Kidney (tissue), 14 donors: ENCODE data around the gene OR2V2. TPM values are rescaled to one million over a fixed set of nuclear protein-coding genes. Genes with fewer than 3 reads are reported as not detected.

Experiments used
- DNase-seq, 5 donors: peaks; one replicate each; pipeline ENCODE4 v3.0.0-alpha.2; 2013 to 2020
- FAIRE-seq: peaks from 2 replicates; lab custom pipeline; 2012; peaks lifted over from hg19 to GRCh38; lab: Jason Lieb, UNC
- H3K27ac ChIP-seq, 2 donors: one replicate each; pipeline ENCODE4 v1.7.0; 2013; ENCODE audit warnings: low read depth in 2 of 2, low read length in 2 of 2, inconsistent platforms in 1 of 2
- H3K27me3 ChIP-seq: one replicate; pipeline ENCODE4 v1.7.1; 2013; ENCODE audit warnings: low read length, inconsistent platforms; ENCODE audit not compliant: control insufficient read depth, insufficient read depth
- H3K36me3 ChIP-seq, 3 donors: one replicate each; pipeline versions ENCODE4 v1.7.0 to v1.7.1; 2013; ENCODE audit warnings: low read length in 3 of 3, control low read depth in 1 of 3, inconsistent platforms in 1 of 3; ENCODE audit not compliant: insufficient read depth in 3 of 3, control insufficient read depth in 2 of 3
- H3K4me1 ChIP-seq, 3 donors: one replicate each; pipeline versions ENCODE4 v1.7.0 to v1.7.1; 2013; ENCODE audit warnings: low read length in 3 of 3, inconsistent platforms in 1 of 3, low read depth in 1 of 3; ENCODE audit not compliant: control insufficient read depth in 2 of 3, insufficient read depth in 2 of 3
- H3K4me3 ChIP-seq, 3 donors: one replicate each; pipeline versions ENCODE4 v1.7.0 to v1.8.1; 2013; ENCODE audit warnings: low read length in 3 of 3, control low read depth in 1 of 3, inconsistent platforms in 1 of 3
- H3K9ac ChIP-seq, 3 donors: one replicate each; pipeline versions ENCODE4 v1.7.0 to v1.7.1; 2013; ENCODE audit warnings: low read length in 3 of 3, control low read depth in 1 of 3, inconsistent platforms in 1 of 3
- H3K9me3 ChIP-seq, 3 donors: one replicate each; pipeline versions ENCODE4 v1.7.0 to v1.7.1; 2013; ENCODE audit warnings: low read length in 3 of 3, control low read depth in 1 of 3, inconsistent platforms in 1 of 3; ENCODE audit not compliant: control insufficient read depth in 2 of 3, insufficient read depth in 1 of 3
- CTCF ChIP-seq: IDR thresholded peaks from 3 replicates; pipeline ENCODE4 v1.5.1; 2012; ENCODE audit warnings: mild to moderate bottlenecking, moderate library complexity, borderline replicate concordance; ENCODE audit not compliant: insufficient read depth; ENCODE audit errors: extremely low read depth
- intact Hi-C: fragments of 100-400 bp; cut with DNase I; formaldehyde crosslinking; loops from one replicate; pipeline ENCODE4 v1.11.1; 2022
- polyA plus RNA-seq: library from polyadenylated mRNA; stranded (reverse); fragments of 350-450 nt; fragmentation: Illumina TruSeq; extraction: RNeasy Lipid Tissue Mini Kit (QIAGEN cat#74804); gene quantifications from one replicate; pipeline ENCODE4 v1.2.3, GENCODE V29; 2014; ENCODE audit warnings: low read depth, low replicate concordance; ENCODE audit not compliant: insufficient read depth
- total RNA-seq: library from RNA; stranded (reverse); fragmentation: NEBNext Ultra II Directional; extraction: Animal tissue kit (Norgen Biotek cat#: 25700); gene quantifications from one replicate; pipeline ENCODE4 v1.2.1, GENCODE V29; 2021
- donor health status: control.
- donor health status: control.
- donor health status: control.
- donor health status: control.
- donor health status: control.
- donor health status: DM: yes; HTN: yes; CAD: no.
- donor health status: Normal renal cell carcinoma (clear cell type).

The OR2V2 gene
- total and polyA plus RNA-seq, 2 donors from 2014 or later: not detected

- intact Hi-C loops: no loop called here
- FAIRE-seq: no peak
Measured at GRCh38 chr5:181153814-181154213, 6.4 kb downstream of the OR2V2 start.

GRCh38 chr5:181156758-181157157, 9.4 kb downstream of the OR2V2 start:
- DNase-seq (no peak), FAIRE-seq (no peak)
- intact Hi-C loops: no loop called here
- TF ChIP-seq CTCF: no peak
- Histone ChIP-seq H3K36me3 (no peaks in the 10 kb centered on the region), H3K27me3 (no peaks in the 10 kb centered on the region), H3K4me3 (no peak overlapping the region), H3K4me1 (peaks cover 0 to 4% (median 0%) of the 10 kb centered on the region in 3 donors), H3K9ac (no peak overlapping the region), H3K9me3 (no peaks in the 10 kb centered on the region), H3K27ac (no peak overlapping the region)

More at GRCh38 chr5:181153814-181154213, 6.4 kb downstream of the OR2V2 start:
- no peak for TF ChIP-seq CTCF
- Histone ChIP-seq H3K9me3 (no peaks in the 10 kb centered on the region), H3K27me3 (no peaks in the 10 kb centered on the region), H3K4me1 (no peaks in the 10 kb centered on the region), H3K27ac (no peak overlapping the region), H3K9ac (no peak overlapping the region), H3K36me3 (no peaks in the 10 kb centered on the region), H3K4me3 (no peak overlapping the region)
- DNase-seq: no peak

- Histone ChIP-seq H3K9ac (no peak overlapping the region), H3K27ac (no peak overlapping the region), H3K4me1 (peaks cover 0 to 4% (median 0%) of the 10 kb centered on the region in 3 donors), H3K27me3 (no peaks in the 10 kb centered on the region), H3K36me3 (no peaks in the 10 kb centered on the region), H3K4me3 (no peak overlapping the region), H3K9me3 (no peaks in the 10 kb centered on the region)
- DNase-seq (no peak), FAIRE-seq (no peak)
- no peak for TF ChIP-seq CTCF
- intact Hi-C loops: no loop called here
Measured at GRCh38 chr5:181158869-181159268, 11.5 kb downstream of the OR2V2 start.
